Esophagus squamous epithelium (tissue), 5 donors: ENCODE data around the gene TRAPPC2L. TPM values are rescaled to one million over a fixed set of nuclear protein-coding genes. Genes with fewer than 3 reads are reported as not detected.

Experiments used
- DNase-seq: peaks from one replicate; lab custom pipeline; 2025; lab: John Stamatoyannopoulos, UW
- H3K27ac ChIP-seq, 4 donors: fragments of 200-600 bp; sonication (generic); one replicate each; pipeline ENCODE4 v1.5.1; 2016 to 2019; ENCODE audit warnings: mild to moderate bottlenecking in 1 of 4
- H3K27me3 ChIP-seq, 4 donors: fragments of 200-600 bp; sonication (generic); 1 replicate in 3 of 4; 2 replicates in 1 of 4; pipeline versions ENCODE4 v1.5.1 to v1.6.0; 2017 to 2021; ENCODE audit warnings: antibody characterized with exemption in 1 of 4
- H3K36me3 ChIP-seq, 3 donors: fragments of 200-600 bp; sonication (generic); one replicate each; pipeline ENCODE4 v1.5.1; 2016 to 2019
- H3K4me1 ChIP-seq, 3 donors: fragments of 200-600 bp; sonication (generic); one replicate each; pipeline ENCODE4 v1.5.1; 2017 to 2019
- H3K4me3 ChIP-seq, 4 donors: fragments of 200-600 bp; sonication (generic); 1 replicate in 3 of 4; 2 replicates in 1 of 4; pipeline ENCODE4 v1.5.1; 2016 to 2019; ENCODE audit warnings: mild to moderate bottlenecking in 2 of 4, moderate library complexity in 1 of 4
- H3K9me3 ChIP-seq, 3 donors: fragments of 200-600 bp; sonication (generic); one replicate each; pipeline ENCODE4 v1.5.1; 2016 to 2019
- POLR2A ChIP-seq, 4 donors: fragments of 450-650 bp; IDR thresholded peaks; one replicate each; pipeline ENCODE4 v1.6.1; 2017; ENCODE audit warnings: antibody characterized with exemption in 4 of 4, mild to moderate bottlenecking in 4 of 4, moderate library complexity in 3 of 4
- WGBS, 2 donors: methylation state at CpG; one replicate each; pipeline ENCODE4 v1.1.5; 2018; 5-methylcytosine and 5-hydroxymethylcytosine counted together
- intact Hi-C: fragments of 100-400 bp; cut with DNase I; formaldehyde crosslinking; loops from one replicate; pipeline ENCODE4 v1.15.0; 2022
- total RNA-seq, 4 donors: library from RNA; depleted of rRNA; stranded (reverse); fragments of >200 nt; gene quantifications; one replicate each; pipeline ENCODE4 v1.1.0, GENCODE V29; 2016
- TF ChIP-seq, protein P1 (sequence below), 6 experiments: fragments of 450-650 bp in 4 of 6; fragments of 200-600 bp in 2 of 6; sonication (generic) in 2 of 6; IDR thresholded peaks; one replicate each; pipeline ENCODE4 v1.5.1; 2016 to 2019; ENCODE audit warnings: antibody characterized with exemption in 6 of 6, mild to moderate bottlenecking in 4 of 6, moderate library complexity in 4 of 6
- donor health status: DM: yes; HTN: yes; CAD: no.

Gene TRAPPC2L
- total RNA-seq, 4 donors from 2014 or later: 20.7 to 29.7 (median 24.7) TPM

DNA sequence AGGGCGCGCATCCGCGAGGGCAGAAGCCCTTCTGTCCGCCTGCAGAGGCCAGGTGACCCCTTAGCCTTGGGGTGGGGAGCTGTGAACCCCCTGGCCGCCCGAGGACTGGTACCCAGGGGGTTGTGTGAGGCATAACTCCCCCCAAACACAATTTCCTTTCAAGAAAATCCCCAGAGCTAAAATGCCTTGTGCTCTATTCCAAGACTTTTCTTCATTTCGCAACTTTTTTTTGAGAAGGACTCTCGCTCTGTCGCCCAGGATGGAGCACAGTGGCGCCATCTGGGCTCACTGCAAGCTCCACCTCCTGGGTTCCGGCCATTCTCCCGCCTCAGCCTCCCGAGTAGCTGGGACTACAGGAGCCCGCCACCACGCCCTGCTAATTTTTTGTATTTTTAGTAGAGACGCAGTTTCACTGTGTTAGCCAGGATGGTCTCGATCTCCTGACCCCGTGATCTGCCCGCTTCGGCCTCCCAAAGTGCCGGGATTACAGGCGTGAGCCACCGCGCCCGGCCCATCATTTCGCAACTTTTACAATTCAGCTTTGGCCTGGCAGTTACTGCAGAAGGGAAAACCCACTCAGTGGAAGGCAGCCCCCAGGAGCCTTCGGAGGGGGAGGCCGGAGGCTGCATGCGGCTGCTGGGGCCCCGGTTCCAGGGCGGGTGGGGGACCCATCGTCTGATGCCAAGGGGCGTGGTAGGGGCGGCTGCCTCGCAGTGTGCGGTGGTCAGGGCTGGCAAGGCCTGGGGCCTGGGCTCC, 44.2 kb upstream of the TRAPPC2L start:
- H3K4me3 ChIP-seq: peak overlapping the region; percentile 64 to 99 (median 74)
- no peaks in the 10 kb centered on the region for H3K27me3 ChIP-seq
- H3K27ac ChIP-seq: peak overlapping the region; percentile 92 to 98 (median 94)
- 24 to 43% methylated on average over 14 to 18 of the region's 37 CpGs for WGBS, 2 donors
- DNase-seq: no peak
- H3K36me3 ChIP-seq: peaks cover 7 to 25% (median 14%) of the 10 kb centered on the region in 3 donors
- H3K9me3 ChIP-seq: no peaks in the 10 kb centered on the region
- intact Hi-C loops: loop anchor here (5.0 to 10.0 kb wide), 2 partner anchors 45 to 352 kb away; partner anchors contain the start of genes GALNS and TRAPPC2L
- TF ChIP-seq POLR2A (IDR thresholded peaks at IDR 0.05): no peak
- TF ChIP-seq, protein P1, sequence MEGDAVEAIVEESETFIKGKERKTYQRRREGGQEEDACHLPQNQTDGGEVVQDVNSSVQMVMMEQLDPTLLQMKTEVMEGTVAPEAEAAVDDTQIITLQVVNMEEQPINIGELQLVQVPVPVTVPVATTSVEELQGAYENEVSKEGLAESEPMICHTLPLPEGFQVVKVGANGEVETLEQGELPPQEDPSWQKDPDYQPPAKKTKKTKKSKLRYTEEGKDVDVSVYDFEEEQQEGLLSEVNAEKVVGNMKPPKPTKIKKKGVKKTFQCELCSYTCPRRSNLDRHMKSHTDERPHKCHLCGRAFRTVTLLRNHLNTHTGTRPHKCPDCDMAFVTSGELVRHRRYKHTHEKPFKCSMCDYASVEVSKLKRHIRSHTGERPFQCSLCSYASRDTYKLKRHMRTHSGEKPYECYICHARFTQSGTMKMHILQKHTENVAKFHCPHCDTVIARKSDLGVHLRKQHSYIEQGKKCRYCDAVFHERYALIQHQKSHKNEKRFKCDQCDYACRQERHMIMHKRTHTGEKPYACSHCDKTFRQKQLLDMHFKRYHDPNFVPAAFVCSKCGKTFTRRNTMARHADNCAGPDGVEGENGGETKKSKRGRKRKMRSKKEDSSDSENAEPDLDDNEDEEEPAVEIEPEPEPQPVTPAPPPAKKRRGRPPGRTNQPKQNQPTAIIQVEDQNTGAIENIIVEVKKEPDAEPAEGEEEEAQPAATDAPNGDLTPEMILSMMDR (IDR thresholded peaks at IDR 0.05): peak in 1 of 6 experiments; percentile 1
- peaks cover 36 to 66% (median 41%) of the 10 kb centered on the region in 3 donors for H3K4me1 ChIP-seq

DNA sequence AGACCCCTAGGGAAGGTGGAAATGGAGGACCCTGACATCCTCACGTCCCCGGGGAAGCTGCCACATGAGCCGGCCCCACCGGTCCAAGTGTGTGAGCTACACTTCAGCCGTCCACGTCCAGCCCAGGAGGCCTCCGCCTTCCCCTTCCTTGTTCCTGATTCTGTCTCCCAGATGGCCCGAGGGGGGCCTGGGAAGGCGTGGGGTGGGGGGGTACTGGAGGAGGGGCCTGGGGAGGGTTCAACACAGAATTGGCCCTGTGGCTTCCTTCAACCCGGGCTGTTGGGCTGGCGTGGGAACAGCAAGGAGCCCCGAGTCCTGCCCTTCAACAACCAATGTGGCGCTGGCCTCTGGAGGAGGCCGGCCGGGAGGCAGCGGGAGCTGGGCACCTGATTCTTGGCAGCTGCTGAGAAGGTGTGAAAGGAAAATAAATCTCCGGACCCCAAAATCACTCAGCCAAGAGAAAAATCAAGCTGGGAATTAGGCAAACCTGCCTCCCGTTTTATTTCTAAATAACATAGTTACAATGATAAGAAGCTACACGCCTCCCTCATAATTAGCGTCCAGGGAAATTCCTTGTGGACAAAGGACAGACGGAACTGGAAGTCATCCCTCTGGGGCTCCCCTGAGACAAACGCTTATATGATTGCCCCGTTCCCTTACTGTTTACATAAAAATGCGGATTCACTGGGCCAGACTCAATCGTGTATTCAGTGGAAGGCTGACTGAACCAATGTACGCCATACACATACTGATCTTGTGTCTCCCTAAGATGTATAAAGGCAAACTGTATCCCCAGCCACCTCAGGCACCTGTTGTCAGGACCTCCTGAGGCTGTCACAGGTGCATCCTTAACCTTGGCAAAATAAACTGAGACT, 43.4 kb upstream of the TRAPPC2L start:
- H3K36me3 ChIP-seq: peaks cover 7 to 17% (median 10%) of the 10 kb centered on the region in 3 donors
- H3K27ac ChIP-seq: peak overlapping the region in 3 of 4 donors; percentile 92 to 98 (median 96)
- H3K4me3 ChIP-seq: no peak overlapping the region

DNA sequence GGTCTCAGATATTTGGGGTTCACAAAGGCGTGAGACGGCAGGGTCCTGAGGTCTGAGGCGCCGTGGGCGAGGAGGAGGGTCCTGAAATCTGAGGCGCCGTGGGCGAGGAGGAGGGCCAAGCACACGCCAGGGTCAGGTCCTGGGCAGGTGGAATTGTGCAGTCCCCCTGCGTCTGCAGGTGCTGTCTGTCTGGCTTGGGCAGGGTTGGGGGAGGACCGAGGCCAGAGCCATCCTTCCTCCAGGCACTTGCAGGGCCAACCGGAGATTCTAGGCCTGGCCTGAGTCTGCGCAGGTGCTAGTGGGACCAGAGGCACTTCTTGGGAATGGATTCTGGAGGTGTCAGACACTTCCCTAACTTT, 42.8 kb upstream of the TRAPPC2L start:
- no peak for DNase-seq
- H3K4me3 ChIP-seq: no peak overlapping the region
- H3K9me3 ChIP-seq: no peaks in the 10 kb centered on the region
- peaks cover 5 to 11% (median 7%) of the 10 kb centered on the region in 3 donors for H3K36me3 ChIP-seq
- no peak for TF ChIP-seq POLR2A (IDR thresholded peaks at IDR 0.05)
- TF ChIP-seq, protein P1 (IDR thresholded peaks at IDR 0.05): no peak
- intact Hi-C loops: loop anchor here (5.0 to 10.0 kb wide), 2 partner anchors 43 to 351 kb away; partner anchors contain the start of genes GALNS and TRAPPC2L
- no peak overlapping the region for H3K27ac ChIP-seq
- WGBS, 2 donors: 50% methylated on average over 2 of the region's 13 CpGs; no CpG with 5 or more reads in 1 of the 2 donors
- peaks cover 36 to 63% (median 41%) of the 10 kb centered on the region in 3 donors for H3K4me1 ChIP-seq
- H3K27me3 ChIP-seq: no peaks in the 10 kb centered on the region

More for the DNA sequence above, 43.4 kb upstream of the TRAPPC2L start:
- H3K4me1 ChIP-seq: peaks cover 36 to 64% (median 41%) of the 10 kb centered on the region in 3 donors
- WGBS, 2 donors: 22 to 68% methylated on average over 12 to 21 of the region's 26 CpGs
- DNase-seq: no peak
- H3K9me3 ChIP-seq: no peaks in the 10 kb centered on the region
- intact Hi-C loops: loop anchor here (5.0 to 10.0 kb wide), 2 partner anchors 44 to 351 kb away; partner anchors contain the start of genes GALNS and TRAPPC2L
- TF ChIP-seq, protein P1 (IDR thresholded peaks at IDR 0.05): no peak
- TF ChIP-seq POLR2A (IDR thresholded peaks at IDR 0.05): no peak
- no peaks in the 10 kb centered on the region for H3K27me3 ChIP-seq

DNA sequence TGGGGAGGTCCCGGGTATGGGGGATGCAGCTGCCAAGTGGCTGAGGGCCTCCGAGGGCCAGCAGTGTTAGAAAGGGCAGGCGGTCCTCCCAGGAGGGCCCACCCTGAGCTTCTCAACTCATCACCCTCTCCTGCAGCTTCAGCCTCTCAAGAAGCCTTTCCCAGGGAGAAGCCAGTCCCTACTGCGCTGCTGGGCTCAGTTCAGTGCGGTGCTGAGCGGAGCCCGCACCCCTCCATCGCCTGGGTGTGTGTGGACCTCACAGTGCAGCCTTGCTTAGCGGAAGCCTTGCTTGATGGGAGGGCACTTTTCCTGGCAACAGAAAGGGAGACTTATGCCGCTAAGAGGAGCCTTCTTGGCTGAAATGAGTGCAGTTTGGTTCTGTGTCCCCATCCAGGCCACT, 41.7 kb upstream of the TRAPPC2L start:
- intact Hi-C loops: loop anchor here (10.0 kb wide), 1 partner anchor 350 kb away; no protein-coding TSS in a partner anchor
- 87 to 90% methylated on average over 2 to 5 of the region's 10 CpGs for WGBS, 2 donors
- H3K36me3 ChIP-seq: peaks cover 0 to 2% (median 0%) of the 10 kb centered on the region in 3 donors
- no peaks in the 10 kb centered on the region for H3K9me3 ChIP-seq
- no peak for DNase-seq
- no peak overlapping the region for H3K27ac ChIP-seq
- H3K4me3 ChIP-seq: no peak overlapping the region
- no peaks in the 10 kb centered on the region for H3K27me3 ChIP-seq
- H3K4me1 ChIP-seq: peaks cover 25 to 52% (median 34%) of the 10 kb centered on the region in 3 donors
- no peak for TF ChIP-seq POLR2A (IDR thresholded peaks at IDR 0.05)
- TF ChIP-seq, protein P1 (IDR thresholded peaks at IDR 0.05): no peak
